Mucosa of gallbladder (tissue), 1 donor: ENCODE measurements around the gene FCHSD1. TPM values are rescaled to one million over a fixed set of nuclear protein-coding genes. Genes with fewer than 3 reads are reported as not detected.
A peak's percentile ranks its signal among the peaks of the same experiment; 100 is the strongest.

ENCODE experiments used
- DNase-seq: peaks from one replicate; pipeline ENCODE4 v3.0.0-alpha.2; 2020; ENCODE audit warnings: low spot score
- total RNA-seq: library from RNA; stranded (reverse); gene quantifications from one replicate; pipeline ENCODE4 v1.2.1, GENCODE V29; 2021
- donor health status: DM: no; HTN: no; CAD: no.

The FCHSD1 gene
- total RNA-seq, 1 donor from 2014 or later: 62.0 TPM

- DNase-seq: no peak
These were observed 21.9 kb upstream of the FCHSD1 start for GRCh38 chr5:141672841-141673813.

GRCh38 chr5:141672071-141672840, 21.0 kb upstream of the FCHSD1 start:
- no peak for DNase-seq

- no peak for DNase-seq
These were observed 18.3 kb upstream of the FCHSD1 start for GRCh38 chr5:141669520-141669919.

- DNase-seq: no peak
These were observed 17.5 kb upstream of the FCHSD1 start for GRCh38 chr5:141668601-141669265.

- DNase-seq: no peak
These were observed 15.1 kb upstream of the FCHSD1 start for GRCh38 chr5:141665995-141666940.

GRCh38 chr5:141664733-141665461, 13.7 kb upstream of the FCHSD1 start:
- DNase-seq: peak; percentile 87

- no peak for DNase-seq
These were observed 12.3 kb upstream of the FCHSD1 start for GRCh38 chr5:141663506-141663905.

GRCh38 chr5:141662028-141662427, 10.8 kb upstream of the FCHSD1 start:
- no peak for DNase-seq

GRCh38 chr5:141657937-141658545, 6.8 kb upstream of the FCHSD1 start:
- no peak for DNase-seq

GRCh38 chr5:141657404-141657803, 6.2 kb upstream of the FCHSD1 start:
- no peak for DNase-seq

- DNase-seq: no peak
These were observed 5.2 kb upstream of the FCHSD1 start for GRCh38 chr5:141656396-141656795.

GRCh38 chr5:141655020-141655419, 3.8 kb upstream of the FCHSD1 start:
- no peak for DNase-seq

GRCh38 chr5:141654298-141654697, 3.1 kb upstream of the FCHSD1 start:
- DNase-seq: no peak

GRCh38 chr5:141651728-141652105, 499 bp upstream of the FCHSD1 start:
- DNase-seq: no peak

- DNase-seq: no peak
These were observed 1.2 kb downstream of the FCHSD1 start for GRCh38 chr5:141649972-141650371.

GRCh38 chr5:141649056-141649688, 2.0 kb downstream of the FCHSD1 start:
- DNase-seq: no peak

- no peak for DNase-seq
These were observed 3.4 kb downstream of the FCHSD1 start for GRCh38 chr5:141647851-141648250.

GRCh38 chr5:141647242-141647641, 4.0 kb downstream of the FCHSD1 start:
- no peak for DNase-seq

GRCh38 chr5:141646026-141646425, 5.2 kb downstream of the FCHSD1 start:
- no peak for DNase-seq
